Activated naive CD4-positive, alpha-beta T cell treated with anti-CD3 and anti-CD28 coated beads, Interleukin-2, amount 50 U/mL, for 24 hours (primary cell): ENCODE results near the gene ATF7.

Experiments used
- H3K27ac Mint-ChIP-seq: one replicate; pipeline ENCODE4 v1.8.0; 2021; ENCODE audit warnings: mild to moderate bottlenecking, mixed read lengths
- H3K27me3 Mint-ChIP-seq: one replicate; pipeline ENCODE4 v1.8.0; 2021; ENCODE audit warnings: mixed read lengths
- H3K36me3 Mint-ChIP-seq: one replicate; pipeline ENCODE4 v1.8.0; 2021; ENCODE audit warnings: mixed read lengths
- H3K4me1 Mint-ChIP-seq: one replicate; pipeline ENCODE4 v1.8.0; 2021; ENCODE audit warnings: mixed read lengths
- H3K4me3 Mint-ChIP-seq: one replicate; pipeline ENCODE4 v1.8.0; 2021; ENCODE audit warnings: mild to moderate bottlenecking, mixed read lengths
- H3K9me3 Mint-ChIP-seq: one replicate; pipeline ENCODE4 v1.8.0; 2021; ENCODE audit warnings: mixed read lengths

The ATF7 gene

GRCh38 chr12:53466640-53467039, 159.5 kb downstream of the ATF7 start:
- Mint-ChIP-seq H3K27me3 (no peaks in the 10 kb centered on the region), H3K4me3 (no peak overlapping the region), H3K4me1 (peaks cover 45% of the 10 kb centered on the region), H3K36me3 (peaks cover 27% of the 10 kb centered on the region), H3K9me3 (no peaks in the 10 kb centered on the region), H3K27ac (peak overlapping the region; percentile 32)

- no peak overlapping the region for H3K4me3 Mint-ChIP-seq
- peaks cover 29% of the 10 kb centered on the region for H3K36me3 Mint-ChIP-seq
- H3K27ac Mint-ChIP-seq, result peak overlapping the region; percentile 55
- peaks cover 46% of the 10 kb centered on the region for H3K4me1 Mint-ChIP-seq
- H3K9me3 Mint-ChIP-seq, result no peaks in the 10 kb centered on the region
- no peaks in the 10 kb centered on the region for H3K27me3 Mint-ChIP-seq
Measured at GRCh38 chr12:53465679-53466078, 160.5 kb downstream of the ATF7 start.

- Mint-ChIP-seq H3K4me3 (peak overlapping the region; percentile 16), H3K4me1 (peaks cover 51% of the 10 kb centered on the region), H3K27me3 (no peaks in the 10 kb centered on the region), H3K36me3 (peaks cover 34% of the 10 kb centered on the region), H3K27ac (peak overlapping the region; percentile 19), H3K9me3 (no peaks in the 10 kb centered on the region)
Measured at GRCh38 chr12:53464685-53465418, 161.3 kb downstream of the ATF7 start.

GRCh38 chr12:53463802-53464560, 162.2 kb downstream of the ATF7 start:
- H3K4me1 Mint-ChIP-seq, result peaks cover 56% of the 10 kb centered on the region

GRCh38 chr12:53462935-53463334, 163.2 kb downstream of the ATF7 start:
- no peak overlapping the region for H3K27ac Mint-ChIP-seq
- H3K4me1 Mint-ChIP-seq, result peaks cover 53% of the 10 kb centered on the region
- no peak overlapping the region for H3K4me3 Mint-ChIP-seq
- H3K36me3 Mint-ChIP-seq, result peaks cover 39% of the 10 kb centered on the region
- no peaks in the 10 kb centered on the region for H3K9me3 Mint-ChIP-seq
- H3K27me3 Mint-ChIP-seq, result no peaks in the 10 kb centered on the region

More at GRCh38 chr12:53463802-53464560, 162.2 kb downstream of the ATF7 start:
- H3K27ac Mint-ChIP-seq, result no peak overlapping the region
- H3K36me3 Mint-ChIP-seq, result peaks cover 38% of the 10 kb centered on the region
- H3K4me3 Mint-ChIP-seq, result no peak overlapping the region
- H3K27me3 Mint-ChIP-seq, result no peaks in the 10 kb centered on the region
- no peaks in the 10 kb centered on the region for H3K9me3 Mint-ChIP-seq

- Mint-ChIP-seq H3K36me3 (peaks cover 38% of the 10 kb centered on the region), H3K9me3 (no peaks in the 10 kb centered on the region), H3K4me3 (no peak overlapping the region), H3K27me3 (no peaks in the 10 kb centered on the region), H3K4me1 (peaks cover 53% of the 10 kb centered on the region), H3K27ac (peak overlapping the region; percentile 41)
Measured at GRCh38 chr12:53461591-53461990, 164.6 kb downstream of the ATF7 start.

GRCh38 chr12:53461059-53461458, 165.1 kb downstream of the ATF7 start:
- Mint-ChIP-seq H3K9me3 (no peaks in the 10 kb centered on the region), H3K4me3 (peak overlapping the region; percentile 6), H3K36me3 (peaks cover 39% of the 10 kb centered on the region), H3K27me3 (no peaks in the 10 kb centered on the region), H3K27ac (peak overlapping the region; percentile 70), H3K4me1 (peaks cover 52% of the 10 kb centered on the region)

GRCh38 chr12:53459097-53459496, 167.1 kb downstream of the ATF7 start:
- no peak overlapping the region for H3K27ac Mint-ChIP-seq
- H3K9me3 Mint-ChIP-seq, result no peaks in the 10 kb centered on the region
- peaks cover 46% of the 10 kb centered on the region for H3K36me3 Mint-ChIP-seq
- H3K4me3 Mint-ChIP-seq, result no peak overlapping the region
- no peaks in the 10 kb centered on the region for H3K27me3 Mint-ChIP-seq
- peaks cover 62% of the 10 kb centered on the region for H3K4me1 Mint-ChIP-seq
